Nephron (organoid): ENCODE measurements around the gene PATL2.
"Not testable (repeated sequence)": the region's sequence is repeated elsewhere in the genome, so short reads cannot be mapped to it uniquely, and the experiment has no call there.

Experiments used
- H3K27ac Mint-ChIP-seq, 3 experiments: 2 replicates each; pipeline ENCODE4 v1.8.0; 2020; ENCODE audit warnings: mixed read lengths in 3 of 3, mild to moderate bottlenecking in 2 of 3, moderate library complexity in 1 of 3
- H3K27me3 Mint-ChIP-seq: 2 replicates; pipeline ENCODE4 v1.8.0; 2021; ENCODE audit warnings: low read depth, mild to moderate bottlenecking, moderate library complexity, mixed read lengths
- H3K36me3 Mint-ChIP-seq: 2 replicates; pipeline ENCODE4 v1.8.0; 2020; ENCODE audit warnings: low read depth, mixed read lengths
- H3K4me1 Mint-ChIP-seq: 2 replicates; pipeline ENCODE4 v1.8.0; 2020; ENCODE audit warnings: mixed read lengths
- H3K4me3 Mint-ChIP-seq, 3 experiments: 2 replicates each; pipeline ENCODE4 v1.8.0; 2020; ENCODE audit warnings: mild to moderate bottlenecking in 3 of 3, mixed read lengths in 3 of 3, moderate library complexity in 2 of 3
- H3K9me3 Mint-ChIP-seq: 2 replicates; pipeline ENCODE4 v1.8.0; 2020; ENCODE audit warnings: mixed read lengths
- CTCF ChIP-seq, 3 experiments: fragments of 200-600 bp; sonication (generic); IDR thresholded peaks; one replicate each; pipeline ENCODE4 v1.5.0; 2021; ENCODE audit warnings: antibody characterized with exemption in 3 of 3; ENCODE audit not compliant: unreplicated experiment in 3 of 3

The PATL2 gene

DNA sequence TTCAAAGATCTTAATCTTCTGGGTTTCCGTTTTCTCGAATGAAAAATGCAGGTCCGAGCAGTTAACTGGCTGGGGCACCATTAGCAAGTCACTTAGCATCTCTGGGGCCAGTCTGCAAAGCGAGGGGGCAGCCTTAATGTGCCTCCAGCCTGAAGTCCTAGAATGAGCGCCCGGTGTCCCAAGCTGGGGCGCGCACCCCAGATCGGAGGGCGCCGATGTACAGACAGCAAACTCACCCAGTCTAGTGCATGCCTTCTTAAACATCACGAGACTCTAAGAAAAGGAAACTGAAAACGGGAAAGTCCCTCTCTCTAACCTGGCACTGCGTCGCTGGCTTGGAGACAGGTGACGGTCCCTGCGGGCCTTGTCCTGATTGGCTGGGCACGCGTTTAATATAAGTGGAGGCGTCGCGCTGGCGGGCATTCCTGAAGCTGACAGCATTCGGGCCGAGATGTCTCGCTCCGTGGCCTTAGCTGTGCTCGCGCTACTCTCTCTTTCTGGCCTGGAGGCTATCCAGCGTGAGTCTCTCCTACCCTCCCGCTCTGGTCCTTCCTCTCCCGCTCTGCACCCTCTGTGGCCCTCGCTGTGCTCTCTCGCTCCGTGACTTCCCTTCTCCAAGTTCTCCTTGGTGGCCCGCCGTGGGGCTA is at the start of gene PATL2, which contains the start of gene B2M:
Gene PATL2 (minus strand): TSS at position 228 of the 647 bp plus-strand sequence. CDS start 34,833 bp downstream, outside the sequence.
Gene B2M (plus strand): TSS at position 422 of the 647 bp plus-strand sequence. CDS start 30 bp downstream, at position 452.
- no peaks in the 10 kb centered on the region for H3K27me3 Mint-ChIP-seq
- peaks cover 8% of the 10 kb centered on the region for H3K36me3 Mint-ChIP-seq
- H3K4me3 Mint-ChIP-seq, result peak within 1 kb of the TSS; percentile 98 to 99 (median 99)
- H3K27ac Mint-ChIP-seq, result peak within 1 kb of the TSS; percentile 93 to 99 (median 99)
- no peaks in the 10 kb centered on the region for H3K9me3 Mint-ChIP-seq
- no peak for TF ChIP-seq CTCF (IDR thresholded peaks at IDR 0.05; ENCODE audit: unreplicated experiment in 3 of 3)
- peaks cover 22% of the 10 kb centered on the region for H3K4me1 Mint-ChIP-seq

DNA sequence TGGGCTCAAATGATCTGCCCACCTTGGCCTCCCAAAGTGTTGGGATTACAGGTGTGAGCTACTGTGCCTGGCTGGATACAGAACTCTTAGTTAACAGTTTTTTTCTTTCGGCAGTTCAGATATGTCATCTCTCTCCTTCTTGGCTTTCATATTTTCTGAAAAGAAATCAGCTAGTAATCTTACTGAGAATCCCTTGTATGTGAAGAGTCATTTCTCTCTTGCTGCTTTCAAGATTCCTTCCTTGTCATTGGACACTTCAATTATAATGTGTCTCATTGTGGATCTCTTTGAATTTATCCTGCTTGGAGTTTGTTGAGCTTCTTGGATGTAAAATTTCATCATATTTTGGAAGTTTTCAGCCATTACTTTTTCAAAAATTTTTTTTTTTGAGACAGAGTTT is 42.2 kb upstream of the PATL2 start:
- Mint-ChIP-seq H3K27me3 (no peaks in the 10 kb centered on the region), H3K4me1 (no peaks in the 10 kb centered on the region), H3K4me3 (no peak overlapping the region), H3K36me3 (no peaks in the 10 kb centered on the region), H3K27ac (no peak overlapping the region), H3K9me3 (peaks cover 40% of the 10 kb centered on the region)
- no peak for TF ChIP-seq CTCF (IDR thresholded peaks at IDR 0.05; ENCODE audit: unreplicated experiment in 3 of 3)

DNA sequence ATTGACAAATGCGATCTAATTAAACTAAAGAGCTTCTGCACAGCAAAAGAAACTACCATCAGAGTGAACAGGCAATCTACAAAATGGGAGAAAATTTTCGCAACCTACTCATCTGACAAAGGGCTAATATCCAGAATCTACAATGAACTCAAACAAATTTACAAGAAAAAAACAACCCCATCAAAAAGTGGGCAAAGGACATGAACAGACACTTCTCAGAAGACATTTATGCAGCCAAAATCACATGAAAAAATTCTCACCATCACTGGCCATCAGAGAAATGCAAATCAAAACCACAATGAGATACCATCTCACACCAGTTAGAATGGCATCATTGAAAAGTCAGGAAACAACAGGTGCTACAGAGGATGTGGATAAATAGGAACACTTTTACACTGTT is 32.3 kb upstream of the PATL2 start:
- not testable (repeated sequence) for H3K27ac Mint-ChIP-seq, H3K4me3 Mint-ChIP-seq, H3K36me3 Mint-ChIP-seq, H3K27me3 Mint-ChIP-seq, H3K4me1 Mint-ChIP-seq
- H3K9me3 Mint-ChIP-seq, result peaks cover 17% of the 10 kb centered on the region

GRCh38 chr15:44739222-44739847 is 28.2 kb upstream of the PATL2 start:
- not testable (repeated sequence) for H3K9me3 Mint-ChIP-seq, H3K36me3 Mint-ChIP-seq, H3K4me3 Mint-ChIP-seq, H3K27ac Mint-ChIP-seq, H3K4me1 Mint-ChIP-seq, H3K27me3 Mint-ChIP-seq

DNA sequence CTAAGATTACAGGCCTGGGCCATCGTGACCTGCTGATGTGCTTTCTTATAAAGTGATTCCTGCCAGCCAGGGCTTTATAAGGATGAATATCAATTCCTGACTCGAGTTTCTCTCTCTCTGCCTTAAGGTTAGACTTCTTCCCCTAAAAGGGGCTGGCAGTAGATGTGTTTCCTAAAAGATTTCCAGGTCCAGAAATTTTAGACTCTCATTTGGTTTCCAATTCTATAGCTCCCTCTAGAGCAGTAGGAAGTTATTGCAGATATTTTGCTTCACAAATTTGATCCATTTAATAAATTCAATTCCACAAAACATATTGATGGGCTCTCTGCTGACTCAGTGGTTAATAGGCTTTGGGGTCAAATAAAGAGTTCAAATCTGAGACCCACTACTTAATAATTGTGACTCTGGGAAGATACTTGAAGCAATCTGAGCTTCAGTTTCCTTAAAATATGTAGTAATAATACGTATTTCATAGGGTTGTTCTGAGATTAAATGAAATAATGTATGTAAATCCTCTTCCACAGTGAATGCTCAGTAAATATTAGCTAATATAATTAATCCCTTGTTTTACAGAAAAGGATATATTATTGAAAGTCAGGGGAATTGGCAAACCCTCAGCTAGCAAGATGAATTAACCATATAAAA is 27.3 kb upstream of the PATL2 start:
- Mint-ChIP-seq H3K27ac (no peak overlapping the region), H3K9me3 (peaks cover 4% of the 10 kb centered on the region), H3K27me3 (no peaks in the 10 kb centered on the region), H3K4me3 (no peak overlapping the region), H3K36me3 (no peaks in the 10 kb centered on the region), H3K4me1 (no peaks in the 10 kb centered on the region)
- peak; percentile 38 to 53 (median 50) for TF ChIP-seq CTCF (IDR thresholded peaks at IDR 0.05; ENCODE audit: unreplicated experiment in 3 of 3)

GRCh38 chr15:44736181-44736765 is 25.1 kb upstream of the PATL2 start, which contains the start of gene TRIM69:
TSS of gene TRIM69 (plus strand) at chr15:44736528. CDS start at chr15:44736705, 177 bp downstream.
- Mint-ChIP-seq H3K27ac (peak within 1 kb of the TSS; percentile 31 to 73 (median 37)), H3K4me1 (no peaks in the 10 kb centered on the region), H3K27me3 (no peaks in the 10 kb centered on the region), H3K4me3 (no peak within 1 kb of the TSS), H3K36me3 (peaks cover 3% of the 10 kb centered on the region), H3K9me3 (peaks cover 4% of the 10 kb centered on the region)
- no peak for TF ChIP-seq CTCF (IDR thresholded peaks at IDR 0.05; ENCODE audit: unreplicated experiment in 3 of 3)
